GM13977 (cell line): ENCODE measurements around the gene HDAC6.

Source experiments
- DNase-seq: peaks from one replicate; pipeline ENCODE4 v3.0.0; 2012; ENCODE audit warnings: low spot score
- in situ Hi-C: fragments of 300-500 bp; cut with MboI; formaldehyde crosslinking; loops from one replicate; pipeline ENCODE4 v1.12.0; 2022; ENCODE audit warnings: low sequenced_read_pairs, low pct_unique_long_range_greater_than_20kb, mixed read lengths, inconsistent platforms; ENCODE audit not compliant: unreplicated experiment
- TF ChIP-seq, protein P1 (sequence below): IDR thresholded peaks from 2 replicates; pipeline ENCODE4 v1.5.1; 2012; ENCODE audit warnings: mild to moderate bottlenecking, control low read depth; ENCODE audit not compliant: insufficient read depth; ENCODE audit errors: extremely low read depth, missing control alignments

HDAC6 gene

DNA sequence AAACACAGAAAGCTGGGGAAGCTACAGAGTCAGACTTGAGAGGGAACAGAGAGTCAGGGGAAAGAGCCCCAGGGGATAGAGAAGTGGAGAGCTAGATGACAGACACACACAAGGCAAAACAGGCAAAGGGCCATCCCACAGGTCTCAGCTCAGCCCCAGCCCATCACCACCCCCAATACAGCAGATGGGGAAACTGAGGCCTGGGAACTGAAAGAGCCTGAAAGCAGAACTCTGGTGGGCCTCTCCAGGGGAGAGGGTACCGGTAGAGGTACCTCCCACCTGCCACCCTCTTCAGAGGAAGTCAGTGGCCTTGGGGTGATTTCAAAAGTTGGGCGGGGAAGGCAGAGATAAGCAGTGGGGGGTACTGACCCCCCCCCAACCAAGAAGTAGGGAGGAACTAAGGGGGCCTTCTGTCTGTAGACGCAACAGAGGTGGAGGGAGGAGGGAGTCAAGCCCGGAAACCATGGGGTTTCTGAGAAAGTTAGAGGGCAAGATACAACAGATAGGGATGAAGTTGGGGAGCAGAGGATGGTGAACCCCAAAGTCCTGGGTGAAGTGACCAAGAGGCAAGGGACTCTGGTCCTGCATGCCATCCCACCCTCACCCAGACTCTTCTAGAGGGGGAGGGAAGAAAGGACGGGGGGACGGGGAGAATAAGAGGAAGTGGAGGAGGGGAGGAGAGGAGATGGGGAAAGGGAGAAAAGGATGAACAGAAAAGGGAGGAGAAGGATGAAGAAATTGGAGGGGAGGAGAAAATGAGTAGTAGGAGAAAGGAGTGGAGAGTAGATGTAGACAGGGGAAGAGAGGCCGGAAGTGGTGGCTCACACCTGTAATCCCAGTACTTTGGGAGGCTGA is 12.3 kb upstream of the HDAC6 start:
- DNase-seq, result no peak
- in situ Hi-C loops, result no loop called here
- TF ChIP-seq, protein P1, sequence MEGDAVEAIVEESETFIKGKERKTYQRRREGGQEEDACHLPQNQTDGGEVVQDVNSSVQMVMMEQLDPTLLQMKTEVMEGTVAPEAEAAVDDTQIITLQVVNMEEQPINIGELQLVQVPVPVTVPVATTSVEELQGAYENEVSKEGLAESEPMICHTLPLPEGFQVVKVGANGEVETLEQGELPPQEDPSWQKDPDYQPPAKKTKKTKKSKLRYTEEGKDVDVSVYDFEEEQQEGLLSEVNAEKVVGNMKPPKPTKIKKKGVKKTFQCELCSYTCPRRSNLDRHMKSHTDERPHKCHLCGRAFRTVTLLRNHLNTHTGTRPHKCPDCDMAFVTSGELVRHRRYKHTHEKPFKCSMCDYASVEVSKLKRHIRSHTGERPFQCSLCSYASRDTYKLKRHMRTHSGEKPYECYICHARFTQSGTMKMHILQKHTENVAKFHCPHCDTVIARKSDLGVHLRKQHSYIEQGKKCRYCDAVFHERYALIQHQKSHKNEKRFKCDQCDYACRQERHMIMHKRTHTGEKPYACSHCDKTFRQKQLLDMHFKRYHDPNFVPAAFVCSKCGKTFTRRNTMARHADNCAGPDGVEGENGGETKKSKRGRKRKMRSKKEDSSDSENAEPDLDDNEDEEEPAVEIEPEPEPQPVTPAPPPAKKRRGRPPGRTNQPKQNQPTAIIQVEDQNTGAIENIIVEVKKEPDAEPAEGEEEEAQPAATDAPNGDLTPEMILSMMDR, result no peak

DNA sequence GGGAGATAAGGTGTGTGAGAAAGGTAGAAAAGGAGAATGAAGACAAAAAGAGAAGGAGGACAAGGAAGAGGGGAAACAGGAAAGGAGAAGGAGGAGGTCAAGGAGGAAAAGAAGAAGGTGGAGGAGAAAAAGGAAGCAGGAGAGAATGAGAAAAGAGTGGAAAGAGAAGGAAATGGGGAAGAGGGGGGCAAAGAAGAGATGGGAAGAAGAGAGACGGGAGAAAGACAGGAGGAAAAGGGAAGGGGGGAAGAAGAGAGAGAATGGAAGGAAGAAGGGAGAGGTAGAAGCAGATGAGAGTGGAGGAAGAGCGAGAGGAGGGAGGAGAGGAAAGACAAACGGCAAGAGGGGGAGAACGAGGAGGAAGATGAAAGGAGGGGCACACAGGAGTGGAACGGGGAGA is 11.4 kb upstream of the HDAC6 start:
- TF ChIP-seq, protein P1, result no peak
- in situ Hi-C loops, result no loop called here
- DNase-seq, result no peak

DNA sequence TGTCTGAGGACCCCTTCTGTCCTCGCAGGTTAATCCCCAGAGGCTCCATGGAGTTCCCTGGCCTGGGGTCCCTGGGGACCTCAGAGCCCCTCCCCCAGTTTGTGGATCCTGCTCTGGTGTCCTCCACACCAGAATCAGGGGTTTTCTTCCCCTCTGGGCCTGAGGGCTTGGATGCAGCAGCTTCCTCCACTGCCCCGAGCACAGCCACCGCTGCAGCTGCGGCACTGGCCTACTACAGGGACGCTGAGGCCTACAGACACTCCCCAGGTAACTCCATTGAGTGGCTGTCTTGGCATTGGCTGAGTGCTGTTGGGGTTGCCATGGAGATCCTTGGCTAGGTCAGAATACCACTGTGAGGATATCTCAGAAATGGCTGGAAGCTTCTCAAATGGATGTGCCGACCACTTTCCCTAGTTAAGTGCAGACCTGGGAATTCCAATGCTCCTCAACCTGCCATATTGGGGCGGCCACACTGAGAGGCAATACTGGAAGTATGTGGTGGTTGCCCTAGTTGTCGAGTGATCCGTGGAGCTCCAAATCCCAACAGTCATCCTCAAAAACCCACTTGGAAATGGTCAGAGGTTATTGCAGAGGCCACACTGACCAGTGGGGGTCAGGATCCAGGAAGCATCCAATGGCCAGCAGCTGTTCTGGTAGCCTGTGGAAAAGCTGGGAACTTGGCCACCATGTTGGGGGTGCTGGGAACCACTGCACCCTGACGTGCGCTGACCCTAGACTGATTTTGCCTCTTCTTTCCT is 10.6 kb upstream of the HDAC6 start:
- TF ChIP-seq, protein P1, result no peak
- DNase-seq, result no peak
- in situ Hi-C loops, result no loop called here

DNA sequence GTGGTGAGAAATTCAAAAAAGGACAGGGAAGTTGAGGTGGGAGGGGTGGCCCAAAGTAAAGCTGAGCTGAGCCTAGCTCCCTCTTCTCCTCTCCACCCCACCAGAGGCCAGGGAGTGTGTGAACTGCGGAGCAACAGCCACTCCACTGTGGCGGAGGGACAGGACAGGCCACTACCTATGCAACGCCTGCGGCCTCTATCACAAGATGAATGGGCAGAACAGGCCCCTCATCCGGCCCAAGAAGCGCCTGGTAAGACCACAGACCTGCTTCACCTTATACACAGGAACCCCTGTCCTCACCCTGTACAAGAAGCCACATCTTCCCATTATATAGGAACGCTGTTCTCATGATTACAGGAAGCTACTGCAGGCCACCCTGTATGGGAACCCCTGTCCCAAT is 9.6 kb upstream of the HDAC6 start:
- TF ChIP-seq, protein P1, result no peak
- no peak for DNase-seq
- in situ Hi-C loops, result no loop called here

DNA sequence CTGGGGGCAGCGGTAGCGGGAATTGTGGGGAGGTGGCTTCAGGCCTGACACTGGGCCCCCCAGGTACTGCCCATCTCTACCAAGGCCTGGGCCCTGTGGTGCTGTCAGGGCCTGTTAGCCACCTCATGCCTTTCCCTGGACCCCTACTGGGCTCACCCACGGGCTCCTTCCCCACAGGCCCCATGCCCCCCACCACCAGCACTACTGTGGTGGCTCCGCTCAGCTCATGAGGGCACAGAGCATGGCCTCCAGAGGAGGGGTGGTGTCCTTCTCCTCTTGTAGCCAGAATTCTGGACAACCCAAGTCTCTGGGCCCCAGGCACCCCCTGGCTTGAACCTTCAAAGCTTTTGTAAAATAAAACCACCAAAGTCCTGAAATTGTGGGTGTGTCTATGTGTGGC is 7.9 kb upstream of the HDAC6 start:
- TF ChIP-seq, protein P1, result no peak
- in situ Hi-C loops, result no loop called here
- DNase-seq, result no peak

DNA sequence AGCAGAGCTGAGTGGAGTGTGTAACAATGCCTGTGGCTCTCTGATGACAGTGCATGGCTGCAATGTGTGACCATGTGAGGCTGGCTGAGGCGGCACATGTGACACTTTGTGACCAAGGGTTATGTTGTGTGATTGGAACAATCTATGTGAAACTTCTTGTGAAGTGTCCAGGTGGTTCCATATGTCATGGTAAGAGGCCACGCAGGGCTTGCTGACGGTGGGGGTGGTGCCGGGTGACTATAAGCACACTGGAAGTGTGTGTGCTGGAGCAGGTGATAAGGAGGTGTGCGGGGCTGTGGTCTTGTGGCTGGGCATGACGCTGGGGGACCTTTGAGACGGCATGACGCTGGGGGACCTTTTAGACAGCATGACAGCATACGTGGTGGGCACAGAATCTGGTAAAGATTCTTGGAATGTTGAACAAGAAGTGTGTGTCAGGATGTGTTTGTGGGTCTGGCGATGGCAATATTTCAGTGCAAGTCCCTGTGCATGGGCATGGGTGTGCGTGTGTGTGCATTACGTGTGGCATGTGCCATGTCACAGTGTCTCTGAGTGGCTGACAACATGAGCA is 7.4 kb upstream of the HDAC6 start:
- DNase-seq, result no peak
- TF ChIP-seq, protein P1, result no peak
- in situ Hi-C loops, result no loop called here
